HCT116 (cell line): Measurements from ENCODE around the gene MLLT3. TPM values are rescaled to one million over a fixed set of nuclear protein-coding genes. Genes with fewer than 3 reads are reported as not detected.

Experiments used
- ATAC-seq: fragments of 200-7000 bp; cut with Tn5 transposase; 2 replicates; pipeline ENCODE4 v1.9.1; 2020; ENCODE audit warnings: mild to moderate bottlenecking, moderate library complexity
- BruUV-seq: library from RNA; stranded (reverse); fragments of 400-500 nt; replicated peaks from 2 replicates; lab custom pipeline; 2021; lab: Mats Ljungman, UMichigan
- CTCF ChIA-PET: fragments of 300-600 bp; sonication (Branson Sonifier 250); formaldehyde crosslinking; loops from one replicate; lab custom pipeline; 2021; ENCODE audit warnings: antibody characterized with exemption; lab: Charles Lee
- POLR2A ChIA-PET: fragments of 300-600, 350-600 bp; sonication (Branson Sonifier 250); formaldehyde crosslinking; loops from one replicate; lab custom pipeline; 2021; ENCODE audit warnings: antibody characterized with exemption; lab: Charles Lee
- RAD21 ChIA-PET, 2 experiments: fragments of 300-600 bp; sonication (Branson Sonifier 250); formaldehyde crosslinking; loops; one replicate each; lab custom pipeline; 2023; ENCODE audit warnings: low total read pairs in 2 of 2; ENCODE audit not compliant: uncharacterized antibody in 2 of 2, unreplicated experiment in 2 of 2, low non-redundant PET in 1 of 2; lab: Charles Lee
- DNase-seq: peaks from one replicate; pipeline ENCODE4 v3.0.0-alpha.2; 2010; ENCODE audit warnings: low read depth, low spot score
- H2AFZ ChIP-seq: fragments of 200-600 bp; shearing (Covaris generic), sonication (generic); 2 replicates; pipeline ENCODE4 v1.6.1; 2017; ENCODE audit warnings: low read depth, mixed run types, mixed read lengths, antibody characterized with exemption, low read length; ENCODE audit not compliant: poor library complexity, severe bottlenecking
- H3K27ac ChIP-seq: 2 replicates; pipeline ENCODE4 v1.5.1; 2012; ENCODE audit warnings: low read depth, low read length
- H3K27me3 ChIP-seq: fragments of 200-600 bp; sonication (generic); 2 replicates; pipeline ENCODE4 v1.6.1; 2016; ENCODE audit warnings: mixed run types, low read length, mixed read lengths; ENCODE audit not compliant: insufficient read depth
- H3K36me3 ChIP-seq, 2 experiments: fragments of 200-500 bp in 1 of 2; fragments of 200-600 bp in 1 of 2; sonication (Bioruptor generic) in 1 of 2; sonication (generic) in 1 of 2; 2 replicates each; pipeline versions ENCODE4 v1.5.1 to v1.6.1; 2014 to 2016; ENCODE audit warnings: low read length in 2 of 2, inconsistent platforms in 1 of 2, mixed read lengths in 1 of 2, mixed run types in 1 of 2; ENCODE audit not compliant: insufficient read depth in 2 of 2, control insufficient read depth in 1 of 2
- H3K4me1 ChIP-seq, 2 experiments: fragments of 200-600 bp in 1 of 2; sonication (generic) in 1 of 2; 2 replicates each; pipeline versions ENCODE4 v1.5.1 to v1.6.1; 2012 to 2017; ENCODE audit warnings: low read length in 2 of 2, inconsistent platforms in 1 of 2, mild to moderate bottlenecking in 1 of 2, mixed read lengths in 1 of 2, mixed run types in 1 of 2, moderate library complexity in 1 of 2; ENCODE audit not compliant: insufficient read depth in 2 of 2, control insufficient read depth in 1 of 2
- H3K4me2 ChIP-seq: fragments of 200-600 bp; sonication (generic); 2 replicates; pipeline ENCODE4 v1.6.1; 2017; ENCODE audit warnings: mixed run types, low read length, mixed read lengths
- H3K4me3 ChIP-seq, 2 experiments: fragments of 200-600 bp in 1 of 2; sonication (generic) in 1 of 2; replicated peaks in 1 of 2; 2 replicates each; pipeline ENCODE4 v1.5.1; 2011 to 2016; ENCODE audit warnings: low read length in 2 of 2, control low read depth in 1 of 2, low read depth in 1 of 2, mild to moderate bottlenecking in 1 of 2, mixed read lengths in 1 of 2, mixed run types in 1 of 2
- H3K79me2 ChIP-seq: fragments of 200-600 bp; sonication (generic); 2 replicates; pipeline ENCODE4 v1.6.1; 2017; ENCODE audit warnings: mild to moderate bottlenecking, mixed run types, low read length, moderate library complexity, mixed read lengths; ENCODE audit not compliant: insufficient read depth
- H3K9ac ChIP-seq: fragments of 200-600 bp; sonication (generic); 2 replicates; pipeline ENCODE4 v1.6.1; 2016; ENCODE audit warnings: low read length, mixed read lengths
- H3K9me2 ChIP-seq: fragments of 200-600 bp; sonication (generic), shearing (Covaris generic); 2 replicates; pipeline ENCODE4 v1.6.1; 2017; ENCODE audit warnings: mixed run types, mild to moderate bottlenecking, moderate library complexity; ENCODE audit not compliant: insufficient read depth
- H3K9me3 ChIP-seq, 2 experiments: fragments of 200-500 bp in 1 of 2; fragments of 200-600 bp in 1 of 2; sonication (Bioruptor generic) in 1 of 2; sonication (generic) in 1 of 2; 2 replicates each; pipeline ENCODE4 v1.6.1; 2014 to 2017; ENCODE audit warnings: low read length in 2 of 2, mixed read lengths in 2 of 2, inconsistent platforms in 1 of 2, low read depth in 1 of 2, mild to moderate bottlenecking in 1 of 2, mixed run types in 1 of 2, moderate library complexity in 1 of 2; ENCODE audit not compliant: control insufficient read depth in 1 of 2, insufficient read depth in 1 of 2
- H4K20me1 ChIP-seq: fragments of 200-600 bp; sonication (generic), shearing (Covaris generic); 2 replicates; pipeline ENCODE4 v1.6.1; 2017; ENCODE audit warnings: mixed run types, mild to moderate bottlenecking, moderate library complexity; ENCODE audit not compliant: insufficient read depth
- ATF3 ChIP-seq: IDR thresholded peaks from 2 replicates; pipeline ENCODE4 v1.6.1; 2012
- CBX3 ChIP-seq: IDR thresholded peaks from 2 replicates; pipeline ENCODE4 v1.6.1; 2012; ENCODE audit warnings: low read depth
- CEBPB ChIP-seq: IDR thresholded peaks from 2 replicates; pipeline ENCODE4 v1.6.1; 2012; ENCODE audit warnings: low read depth
- ELF1 ChIP-seq: IDR thresholded peaks from 2 replicates; pipeline ENCODE4 v1.6.1; 2012; ENCODE audit warnings: low read depth, borderline replicate concordance
- EZH2 ChIP-seq: fragments of 200-600 bp; sonication (generic); IDR thresholded peaks from 2 replicates; pipeline ENCODE4 v1.6.1; 2017; ENCODE audit warnings: antibody characterized with exemption, mixed run types
- JUND ChIP-seq: IDR thresholded peaks from 2 replicates; pipeline ENCODE4 v1.6.1; 2012
- MAX ChIP-seq: IDR thresholded peaks from 2 replicates; pipeline ENCODE4 v1.6.1; 2012
- POLR2A ChIP-seq: IDR thresholded peaks from 2 replicates; pipeline ENCODE4 v1.7.0; 2011; ENCODE audit warnings: borderline replicate concordance; ENCODE audit not compliant: insufficient read depth, insufficient read length; ENCODE audit errors: extremely low read depth
- POLR2AphosphoS5 ChIP-seq: IDR thresholded peaks from 2 replicates; pipeline ENCODE4 v1.6.1; 2011; ENCODE audit warnings: mild to moderate bottlenecking, low read depth, low read length, moderate library complexity
- RAD21 ChIP-seq: IDR thresholded peaks from 2 replicates; pipeline ENCODE4 v1.6.1; 2012; ENCODE audit warnings: low read depth, mild to moderate bottlenecking
- REST ChIP-seq: IDR thresholded peaks from 2 replicates; pipeline ENCODE4 v1.6.1; 2012; ENCODE audit warnings: low read depth
- SIN3A ChIP-seq: IDR thresholded peaks from 2 replicates; pipeline ENCODE4 v1.6.1; 2012; ENCODE audit warnings: low read depth
- SP1 ChIP-seq: IDR thresholded peaks from 2 replicates; pipeline ENCODE4 v1.6.1; 2012; ENCODE audit warnings: low read depth
- TCF7L2 ChIP-seq: IDR thresholded peaks from 2 replicates; pipeline ENCODE4 v1.7.0; 2011; ENCODE audit warnings: borderline replicate concordance, inconsistent platforms; ENCODE audit not compliant: insufficient read depth, insufficient read length; ENCODE audit errors: extremely low read depth
- YY1 ChIP-seq: IDR thresholded peaks from 2 replicates; pipeline ENCODE4 v1.6.1; 2011; ENCODE audit warnings: low read length, low read depth, moderate library complexity, mild to moderate bottlenecking; ENCODE audit not compliant: insufficient replicate concordance; ENCODE audit errors: extremely low read depth
- ZNF274 ChIP-seq: fragments of 200-500 bp; sonication (Bioruptor generic); IDR thresholded peaks from 2 replicates; pipeline ENCODE4 v1.6.1; 2014; ENCODE audit warnings: mild to moderate bottlenecking, low read depth, low read length, inconsistent platforms
- intact Hi-C: fragments of 100-400 bp; cut with micrococcal nuclease; formaldehyde crosslinking; loops from 2 replicates; pipeline ENCODE4 v1.10.0; 2022
- total RNA-seq: library from RNA; stranded (reverse); gene quantifications from one replicate; pipeline ENCODE4 v1.2.1, GENCODE V29; 2021; ENCODE audit not compliant: unreplicated experiment

MLLT3 gene
- total RNA-seq, 1 experiment from 2014 or later: 4.3 TPM

- intact Hi-C loops: no loop called here
- ChIA-PET POLR2A (no interaction called here), RAD21 (no interaction called here), CTCF (no interaction called here)
- H3K36me3 ChIP-seq: no peaks in the 10 kb centered on the region
- no peaks in the 10 kb centered on the region for H3K9me3 ChIP-seq
- H3K4me3 ChIP-seq: no peak overlapping the region
- TF ChIP-seq TCF7L2: no peak
- TF ChIP-seq EZH2: no peak
- TF ChIP-seq CBX3: no peak
- TF ChIP-seq SP1: no peak
- no peak for TF ChIP-seq ATF3
- TF ChIP-seq POLR2A: no peak
- no peak overlapping the region for H3K9ac ChIP-seq
- H3K4me1 ChIP-seq: no peaks in the 10 kb centered on the region
- H2AFZ ChIP-seq: no peak overlapping the region
- no peaks in the 10 kb centered on the region for H3K79me2 ChIP-seq
- H4K20me1 ChIP-seq: no peaks in the 10 kb centered on the region
- H3K27me3 ChIP-seq: 0 out of 2 replicates have a peak, but pooled peaks cover 4% of the 10 kb centered on the region
- no peak overlapping the region for H3K27ac ChIP-seq
- BruUV-seq: no TSS peak
- H3K9me2 ChIP-seq: no peaks in the 10 kb centered on the region; the same call in 1 of the 2 replicates
- no peak overlapping the region for H3K4me2 ChIP-seq
- DNase-seq (no peak), ATAC-seq (no peak)
These were observed 326.7 kb downstream of the MLLT3 start for GRCh38 chr9:20295555-20295954.

GRCh38 chr9:20294046-20294750 lies 328.1 kb downstream of the MLLT3 start:
- Histone ChIP-seq H3K4me2 (no peak overlapping the region), H3K9me2 (no peaks in the 10 kb centered on the region; the same call in 1 of the 2 replicates), H4K20me1 (no peaks in the 10 kb centered on the region), H3K4me1 (no peaks in the 10 kb centered on the region), H3K9ac (no peak overlapping the region), H3K36me3 (no peaks in the 10 kb centered on the region), H3K27me3 (no peaks in the 10 kb centered on the region), H3K4me3 (no peak overlapping the region), H3K79me2 (no peaks in the 10 kb centered on the region), H2AFZ (no peak overlapping the region), H3K9me3 (no peaks in the 10 kb centered on the region), H3K27ac (no peak overlapping the region)
- BruUV-seq: no TSS peak
- no peak for ATAC-seq
- no peak for DNase-seq
- intact Hi-C loops: no loop called here
- ChIA-PET CTCF (no interaction called here), POLR2A (no interaction called here), RAD21 (no interaction called here)
- no peak for TF ChIP-seq POLR2AphosphoS5
- TF ChIP-seq SP1: no peak
- TF ChIP-seq RAD21: no peak
- TF ChIP-seq TCF7L2: no peak
- TF ChIP-seq POLR2A: no peak
- no peak for TF ChIP-seq ZNF274
- TF ChIP-seq JUND: no peak
- TF ChIP-seq REST: no peak
- no peak for TF ChIP-seq ATF3
- TF ChIP-seq MAX: no peak
- no peak for TF ChIP-seq ELF1
- no peak for TF ChIP-seq SIN3A
- TF ChIP-seq CEBPB: no peak
- no peak for TF ChIP-seq YY1
- no peak for TF ChIP-seq CBX3
